ENCODE results near the gene BCL2L12. TPM values are rescaled to one million over a fixed set of nuclear protein-coding genes. Genes with fewer than 3 reads are reported as not detected.
"Not testable (repeated sequence)": the region's sequence is repeated elsewhere in the genome, so short reads cannot be mapped to it uniquely, and the experiment has no call there.

Gene BCL2L12
- polyA plus RNA-seq, 3 donors from 2014 or later: 12.0 to 21.1 (median 20.4) TPM

DNA sequence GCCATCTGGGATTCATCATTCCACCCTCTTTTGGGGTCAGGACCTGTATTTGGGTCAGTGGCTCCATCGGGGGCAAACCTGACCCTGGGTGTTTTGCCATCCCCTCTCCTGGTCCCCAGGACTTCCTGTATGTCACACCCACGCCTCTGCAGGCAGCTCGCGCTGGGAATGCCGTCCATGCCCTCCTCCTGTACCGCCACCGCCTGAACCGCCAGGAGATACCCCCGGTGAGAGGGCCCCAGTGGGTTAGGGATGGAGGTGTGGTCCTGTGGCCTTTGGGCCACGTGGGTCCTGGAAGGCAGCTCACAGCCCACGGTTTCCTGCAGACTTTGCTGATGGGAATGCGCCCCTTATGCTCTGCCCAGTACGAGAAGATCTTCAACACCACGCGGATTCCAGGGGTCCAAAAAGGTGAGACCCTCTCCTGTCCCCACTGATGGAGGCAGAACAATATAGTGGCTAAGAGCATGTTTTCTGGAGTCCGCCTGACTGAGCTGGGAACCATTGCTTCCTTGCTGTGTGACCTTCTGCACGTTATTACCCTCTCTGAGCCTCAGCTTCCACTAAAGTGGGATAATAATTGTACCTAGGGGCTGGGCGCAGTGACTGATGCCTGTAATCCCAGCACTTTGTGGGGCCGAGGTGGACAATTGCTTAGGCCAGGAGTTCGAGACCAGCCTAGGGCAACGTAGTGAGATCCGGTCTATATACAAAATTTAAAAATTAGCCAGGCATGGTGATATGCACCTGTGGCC lies 39.3 kb downstream of the BCL2L12 start:
- no peaks in the 10 kb centered on the region for H3K36me3 Mint-ChIP-seq
- H3K27me3 Mint-ChIP-seq (ENCODE audit: low read depth in 3 of 3): peaks cover 0 to 7% (median 2%) of the 10 kb centered on the region in 3 donors
- no peak for DNase-seq
- no peaks in the 10 kb centered on the region for H3K9me3 Mint-ChIP-seq
- H3K27ac Mint-ChIP-seq: no peak overlapping the region
- no peaks in the 10 kb centered on the region for H3K4me1 Mint-ChIP-seq
- H3K4me3 Mint-ChIP-seq: no peak overlapping the region

DNA sequence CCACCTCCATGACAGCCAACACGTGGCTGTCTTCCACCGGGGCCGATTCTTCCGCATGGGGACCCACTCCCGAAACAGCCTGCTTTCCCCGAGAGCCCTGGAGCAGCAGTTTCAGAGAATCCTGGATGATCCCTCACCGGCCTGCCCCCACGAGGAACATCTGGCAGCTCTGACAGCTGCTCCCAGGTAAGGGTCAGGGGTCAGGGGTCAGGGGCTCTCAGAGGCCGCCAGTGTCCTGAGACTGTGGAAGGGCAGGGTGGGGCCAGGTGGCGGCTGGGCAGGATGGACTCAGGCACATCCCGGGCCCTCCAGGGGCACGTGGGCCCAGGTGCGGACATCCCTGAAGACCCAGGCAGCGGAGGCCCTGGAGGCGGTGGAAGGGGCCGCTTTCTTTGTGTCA lies 40.2 kb downstream of the BCL2L12 start:
- Mint-ChIP-seq H3K36me3 (no peaks in the 10 kb centered on the region), H3K27me3 (ENCODE audit: low read depth in 3 of 3) (peaks cover 0 to 7% (median 2%) of the 10 kb centered on the region in 3 donors), H3K4me1 (no peaks in the 10 kb centered on the region), H3K4me3 (no peak overlapping the region), H3K27ac (no peak overlapping the region), H3K9me3 (no peaks in the 10 kb centered on the region)
- no peak for DNase-seq

DNA sequence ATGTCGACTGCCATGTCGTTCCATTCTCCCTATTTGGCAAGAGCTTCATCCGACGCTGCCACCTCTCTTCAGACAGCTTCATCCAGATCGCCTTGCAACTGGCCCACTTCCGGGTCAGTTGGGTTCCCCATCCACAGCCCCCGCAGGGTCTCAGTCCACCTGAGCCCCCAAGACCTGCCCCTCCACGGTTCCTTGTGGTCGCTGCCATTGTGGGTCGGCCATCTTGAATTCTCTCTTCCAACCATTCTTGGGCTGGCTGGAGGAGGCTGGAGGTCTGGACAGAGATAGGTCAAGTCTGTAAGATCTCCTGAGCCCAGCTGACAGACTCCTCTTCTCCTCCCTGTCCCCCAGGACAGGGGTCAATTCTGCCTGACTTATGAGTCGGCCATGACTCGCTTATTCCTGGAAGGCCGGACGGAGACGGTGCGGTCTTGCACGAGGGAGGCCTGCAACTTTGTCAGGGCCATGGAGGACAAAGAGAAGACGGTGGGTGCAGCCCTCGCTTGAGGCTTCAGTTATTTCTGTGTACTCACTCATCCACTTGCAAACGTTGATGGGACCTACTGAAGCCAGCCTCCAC lies 44.7 kb downstream of the BCL2L12 start:
- Mint-ChIP-seq H3K27me3 (ENCODE audit: low read depth in 3 of 3) (peaks cover 2 to 4% (median 2%) of the 10 kb centered on the region in 3 donors), H3K4me1 (no peaks in the 10 kb centered on the region), H3K27ac (no peak overlapping the region), H3K4me3 (no peak overlapping the region), H3K36me3 (peaks cover 0 to 4% (median 0%) of the 10 kb centered on the region in 3 donors), H3K9me3 (no peaks in the 10 kb centered on the region)
- no peak for DNase-seq

GRCh38 chr19:49712397-49712859 lies 46.7 kb downstream of the BCL2L12 start:
- H3K9me3 Mint-ChIP-seq: no peaks in the 10 kb centered on the region
- H3K36me3 Mint-ChIP-seq: peaks cover 0 to 5% (median 0%) of the 10 kb centered on the region in 3 donors

DNA sequence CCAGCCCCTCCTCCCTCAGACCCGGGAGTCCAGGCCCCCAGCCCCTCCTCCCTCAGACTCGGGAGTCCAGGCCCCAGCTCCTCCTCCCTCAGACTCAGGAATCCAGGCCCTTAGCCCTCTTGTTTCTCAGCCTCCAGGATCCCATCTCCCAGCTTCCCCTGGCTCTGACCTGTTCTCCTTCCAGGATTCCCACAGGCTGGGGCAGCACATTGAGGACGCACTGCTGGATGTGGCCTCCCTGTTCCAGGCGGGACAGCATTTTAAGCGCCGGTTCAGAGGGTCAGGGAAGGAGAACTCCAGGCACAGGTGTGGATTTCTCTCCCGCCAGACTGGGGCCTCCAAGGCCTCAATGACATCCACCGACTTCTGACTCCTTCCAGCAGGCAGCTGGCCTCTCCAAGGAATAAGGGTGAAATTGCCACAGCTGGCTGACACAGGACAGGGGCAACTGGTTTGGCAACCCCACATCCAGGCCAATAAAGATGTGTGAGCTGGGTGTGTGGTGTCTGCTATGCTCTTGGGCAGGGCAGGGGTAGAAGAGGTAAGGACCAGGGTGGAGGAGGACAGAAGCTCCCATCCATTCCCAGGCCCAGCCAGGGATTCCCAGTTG lies 47.6 kb downstream of the BCL2L12 start:
- H3K4me3 Mint-ChIP-seq: no peak overlapping the region
- peaks cover 0 to 9% (median 0%) of the 10 kb centered on the region in 3 donors for H3K36me3 Mint-ChIP-seq
- H3K27ac Mint-ChIP-seq: no peak overlapping the region
- H3K4me1 Mint-ChIP-seq: peaks cover 8 to 13% of the 10 kb centered on the region in 2 donors
- peaks cover 6 to 10% (median 6%) of the 10 kb centered on the region in 3 donors for H3K27me3 Mint-ChIP-seq (ENCODE audit: low read depth in 3 of 3)
- H3K9me3 Mint-ChIP-seq: no peaks in the 10 kb centered on the region
- DNase-seq: no peak

More at GRCh38 chr19:49712397-49712859, 46.7 kb downstream of the BCL2L12 start:
- Mint-ChIP-seq H3K4me1 (peaks cover 4 to 8% of the 10 kb centered on the region in 2 donors), H3K27ac (no peak overlapping the region), H3K4me3 (no peak overlapping the region), H3K27me3 (ENCODE audit: low read depth in 3 of 3) (peaks cover 4 to 7% (median 5%) of the 10 kb centered on the region in 3 donors)
- no peak for DNase-seq

GRCh38 chr19:49716154-49716553 lies 50.4 kb downstream of the BCL2L12 start:
- peaks cover 3 to 9% (median 6%) of the 10 kb centered on the region in 3 donors for H3K27me3 Mint-ChIP-seq (ENCODE audit: low read depth in 3 of 3)
- peak overlapping the region in 1 of 5 donors; percentile 7 for H3K4me3 Mint-ChIP-seq
- H3K9me3 Mint-ChIP-seq: no peaks in the 10 kb centered on the region
- H3K36me3 Mint-ChIP-seq: peaks cover 0 to 9% (median 0%) of the 10 kb centered on the region in 3 donors
- peaks cover 13 to 18% of the 10 kb centered on the region in 2 donors for H3K4me1 Mint-ChIP-seq
- DNase-seq: no peak
- peak overlapping the region in 1 of 6 donors; percentile 53 for H3K27ac Mint-ChIP-seq

DNA sequence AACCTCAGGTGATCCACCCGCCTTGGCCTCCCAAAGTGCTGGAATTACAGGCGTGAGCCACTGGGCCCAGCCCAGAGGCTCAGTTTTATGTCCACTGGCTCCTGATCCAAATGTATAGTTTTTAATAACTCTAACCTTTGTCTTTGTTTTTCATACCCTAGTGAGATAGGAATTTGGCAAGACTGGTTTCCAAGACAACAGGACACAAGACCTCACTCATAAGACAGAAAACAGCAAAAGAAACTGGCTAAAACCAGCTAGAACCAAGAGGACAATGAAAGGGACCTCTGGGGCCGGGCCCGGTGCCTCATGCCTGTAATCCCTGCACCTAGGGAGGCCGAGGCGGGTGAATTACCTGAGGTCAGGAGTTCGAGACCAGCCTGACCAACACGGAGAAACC lies 52.8 kb downstream of the BCL2L12 start:
- Mint-ChIP-seq H3K27me3 (ENCODE audit: low read depth in 3 of 3) (peaks cover 3 to 12% (median 4%) of the 10 kb centered on the region in 3 donors), H3K9me3 (no peaks in the 10 kb centered on the region), H3K4me3 (peak overlapping the region; percentile 52 to 66 (median 64)), H3K27ac (peak overlapping the region in 3 of 6 donors; percentile 57 to 69 (median 68)), H3K36me3 (peaks cover 0 to 9% (median 6%) of the 10 kb centered on the region in 3 donors), H3K4me1 (peaks cover 13 to 18% of the 10 kb centered on the region in 2 donors)
- no peak for DNase-seq

- Mint-ChIP-seq H3K4me1 (peaks cover 13 to 18% of the 10 kb centered on the region in 2 donors), H3K9me3 (no peaks in the 10 kb centered on the region), H3K27ac (peak overlapping the region in 4 of 6 donors; percentile 13 to 73 (median 44)), H3K36me3 (peaks cover 0 to 9% (median 6%) of the 10 kb centered on the region in 3 donors), H3K27me3 (ENCODE audit: low read depth in 3 of 3) (peaks cover 3 to 12% (median 4%) of the 10 kb centered on the region in 3 donors), H3K4me3 (peak overlapping the region in 4 of 5 donors; percentile 30 to 65 (median 50))
- DNase-seq: no peak
Observed at GRCh38 chr19:49718991-49719390, 53.3 kb downstream of the BCL2L12 start.

DNA sequence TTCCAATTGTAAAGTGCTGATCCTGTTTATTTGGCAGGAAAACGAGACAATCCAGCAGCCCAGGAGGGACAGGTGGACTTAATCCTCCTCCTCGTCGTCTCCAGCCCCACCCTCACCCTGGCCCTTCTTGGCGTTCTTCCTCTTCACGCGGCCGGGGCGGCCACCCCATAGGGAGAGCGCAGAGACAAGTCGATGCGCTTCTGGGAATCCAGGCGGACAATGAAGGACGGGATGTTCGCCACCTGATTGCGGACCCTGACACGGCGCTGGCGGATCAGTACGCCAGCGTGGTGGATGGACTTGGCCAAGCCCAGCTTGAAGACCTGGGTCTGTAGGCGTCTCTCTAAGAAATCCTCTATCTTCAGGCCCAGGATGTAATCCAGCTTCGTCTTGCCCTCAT lies 53.7 kb downstream of the BCL2L12 start:
- Mint-ChIP-seq H3K27ac (peak overlapping the region in 3 of 6 donors; percentile 13 to 73 (median 36)), H3K4me3 (peak overlapping the region in 4 of 5 donors; percentile 23 to 65 (median 32)), H3K4me1 (peaks cover 13 to 18% of the 10 kb centered on the region in 2 donors)

More for the DNA sequence above, 53.7 kb downstream of the BCL2L12 start:
- not testable (repeated sequence) for DNase-seq, H3K9me3 Mint-ChIP-seq, H3K36me3 Mint-ChIP-seq
- peaks cover 3 to 12% (median 4%) of the 10 kb centered on the region in 3 donors for H3K27me3 Mint-ChIP-seq (ENCODE audit: low read depth in 3 of 3)

Other genes starting within 250 kb of the BCL2L12 start
- gene PTH2, start 242.5 kb upstream of the BCL2L12 start, polyA plus RNA-seq: not detected
- not detected for gene GFY, start 240.5 kb upstream of the BCL2L12 start, polyA plus RNA-seq
- not detected for gene SLC17A7, start 224.4 kb upstream of the BCL2L12 start, polyA plus RNA-seq
- 10 to 100 TPM; 91.4 to 97.6 (median 93.3) TPM for gene PIH1D1, start 214.1 kb upstream of the BCL2L12 start, polyA plus RNA-seq
- gene ALDH16A1, start 212.7 kb upstream of the BCL2L12 start, polyA plus RNA-seq: 10 to 100 TPM; 37.2 to 57.0 (median 42.4) TPM
- gene FLT3LG, start 191.7 kb upstream of the BCL2L12 start, polyA plus RNA-seq: 10 to 100 TPM; 22.6 to 36.6 (median 28.3) TPM
- gene RPL13A, start 178.3 kb upstream of the BCL2L12 start, polyA plus RNA-seq: 1,000 to 10,000 TPM in 2 of 3 donors, 100 to 1,000 TPM in 1; 840 to 2,055 (median 1,247) TPM
- gene RPS11, start 169.5 kb upstream of the BCL2L12 start, polyA plus RNA-seq: 1,000 to 10,000 TPM; 1,178 to 2,153 (median 1,290) TPM
- 10 to 100 TPM; 13.8 to 35.9 (median 34.9) TPM for gene FCGRT, start 153.3 kb upstream of the BCL2L12 start, polyA plus RNA-seq
- gene RCN3, start 137.9 kb upstream of the BCL2L12 start, polyA plus RNA-seq: 1 to 10 TPM in 2 of 3 donors, under 1 TPM in 1; 0.86 to 1.7 (median 1.0) TPM
- gene NOSIP, start 85.4 kb upstream of the BCL2L12 start, polyA plus RNA-seq: 100 to 1,000 TPM; 196 to 251 (median 239) TPM
- gene PRRG2, start 84.6 kb upstream of the BCL2L12 start, polyA plus RNA-seq: under 1 TPM in 1 of 3 donors, not detected in 2; 0.78 TPM
- gene PRR12, start 74.8 kb upstream of the BCL2L12 start, polyA plus RNA-seq: 1 to 10 TPM in 2 of 3 donors, under 1 TPM in 1; 0.21 to 4.0 (median 2.0) TPM
- 10 to 100 TPM in 2 of 3 donors, 1 to 10 TPM in 1; 9.0 to 17.3 (median 13.5) TPM for gene RRAS, start 25.8 kb upstream of the BCL2L12 start, polyA plus RNA-seq
- 1 to 10 TPM in 1 of 3 donors, under 1 TPM in 1, not detected in 1; 0.87 to 2.6 TPM for gene SCAF1, start 23.7 kb upstream of the BCL2L12 start, polyA plus RNA-seq
- 10 to 100 TPM; 63.8 to 82.0 (median 78.9) TPM for gene IRF3, start 76 bp upstream of the BCL2L12 start, polyA plus RNA-seq
- gene PRMT1, start 11.3 kb downstream of the BCL2L12 start, polyA plus RNA-seq: 100 to 1,000 TPM; 125 to 204 (median 188) TPM
- under 1 TPM in 1 of 3 donors, not detected in 2; 0.28 TPM for gene ADM5, start 23.7 kb downstream of the BCL2L12 start, polyA plus RNA-seq
- gene CPT1C, start 25.2 kb downstream of the BCL2L12 start, polyA plus RNA-seq: not detected
- gene TSKS, start 97.4 kb downstream of the BCL2L12 start, polyA plus RNA-seq: under 1 TPM in 1 of 3 donors, not detected in 2; 0.19 TPM
- 10 to 100 TPM in 2 of 3 donors, 1 to 10 TPM in 1; 6.4 to 27.7 (median 11.6) TPM for gene AP2A1, start 101.1 kb downstream of the BCL2L12 start, polyA plus RNA-seq
- gene FUZ, start 147.4 kb downstream of the BCL2L12 start, polyA plus RNA-seq: 10 to 100 TPM in 1 of 3 donors, 1 to 10 TPM in 2; 7.3 to 12.0 (median 8.2) TPM
- gene MED25, start 152.4 kb downstream of the BCL2L12 start, polyA plus RNA-seq: 10 to 100 TPM in 2 of 3 donors, 1 to 10 TPM in 1; 5.0 to 30.4 (median 13.9) TPM
- gene PTOV1, start 185.2 kb downstream of the BCL2L12 start, polyA plus RNA-seq: 10 to 100 TPM; 32.0 to 59.7 (median 41.4) TPM
- 10 to 100 TPM; 36.4 to 55.1 (median 41.4) TPM for gene PNKP, start 201.6 kb downstream of the BCL2L12 start, polyA plus RNA-seq
- 1 to 10 TPM; 2.5 to 4.7 (median 3.3) TPM for gene AKT1S1, start 211.4 kb downstream of the BCL2L12 start, polyA plus RNA-seq
- gene TBC1D17, start 211.8 kb downstream of the BCL2L12 start, polyA plus RNA-seq: 10 to 100 TPM in 1 of 3 donors, 1 to 10 TPM in 2; 7.1 to 18.4 (median 7.3) TPM
- gene IL4I1, start 231.0 kb downstream of the BCL2L12 start, polyA plus RNA-seq: under 1 TPM in 2 of 3 donors, not detected in 1; 0.27 to 0.40 TPM